NCI-H1092 (cell line): Measurements from ENCODE around the gene TRMT11.
"Not testable (repeated sequence)": the region's sequence is repeated elsewhere in the genome, so short reads cannot be mapped to it uniquely, and the experiment has no call there.

ENCODE experiments used
- DNase-seq: peaks from one replicate; lab custom pipeline; 2025; lab: John Stamatoyannopoulos, UW

The TRMT11 gene

GRCh38 chr6:125986301-125987025, at the start of gene TRMT11:
Gene TRMT11, plus strand, starts transcription at chr6:125986540. Its CDS starts 11 bp downstream, at chr6:125986551.
- DNase-seq = peak; percentile 93

GRCh38 chr6:125939026-125939425, 47.3 kb upstream of the TRMT11 start:
- no peak for DNase-seq

GRCh38 chr6:125939791-125940190, 46.5 kb upstream of the TRMT11 start:
- no peak for DNase-seq

- no peak for DNase-seq
Observed at GRCh38 chr6:125940247-125941041, 45.9 kb upstream of the TRMT11 start.

GRCh38 chr6:125942672-125943527, 43.4 kb upstream of the TRMT11 start:
- no peak for DNase-seq

GRCh38 chr6:125943528-125944433, 42.6 kb upstream of the TRMT11 start:
- DNase-seq = no peak

GRCh38 chr6:125944434-125944816, 41.9 kb upstream of the TRMT11 start:
- DNase-seq = no peak

- no peak for DNase-seq
Observed at GRCh38 chr6:125944896-125945295, 41.4 kb upstream of the TRMT11 start.

GRCh38 chr6:125945378-125946141, 40.8 kb upstream of the TRMT11 start:
- no peak for DNase-seq

- DNase-seq = no peak
Observed at GRCh38 chr6:125947615-125948014, 38.7 kb upstream of the TRMT11 start.

- DNase-seq = no peak
Observed at GRCh38 chr6:125948455-125948854, 37.9 kb upstream of the TRMT11 start.

- no peak for DNase-seq
Observed at GRCh38 chr6:125949069-125949468, 37.3 kb upstream of the TRMT11 start.

GRCh38 chr6:125950293-125950692, 36.0 kb upstream of the TRMT11 start:
- DNase-seq = no peak

GRCh38 chr6:125950716-125951115, 35.6 kb upstream of the TRMT11 start:
- DNase-seq = not testable (repeated sequence)

GRCh38 chr6:125951323-125951722, 35.0 kb upstream of the TRMT11 start:
- DNase-seq = no peak

- no peak for DNase-seq
Observed at GRCh38 chr6:125952764-125953501, 33.4 kb upstream of the TRMT11 start.

GRCh38 chr6:125953502-125953875, 32.9 kb upstream of the TRMT11 start:
- DNase-seq = no peak

GRCh38 chr6:125954735-125955339, 31.5 kb upstream of the TRMT11 start:
- DNase-seq = no peak

- no peak for DNase-seq
Observed at GRCh38 chr6:125955973-125956372, 30.4 kb upstream of the TRMT11 start.
